Measurements from ENCODE around the gene CMTM8. TPM values are rescaled to one million over a fixed set of nuclear protein-coding genes. Genes with fewer than 3 reads are reported as not detected.

The CMTM8 gene
- total RNA-seq, 4 donors from 2014 or later: 4.8 to 18.3 (median 5.2) TPM

DNA sequence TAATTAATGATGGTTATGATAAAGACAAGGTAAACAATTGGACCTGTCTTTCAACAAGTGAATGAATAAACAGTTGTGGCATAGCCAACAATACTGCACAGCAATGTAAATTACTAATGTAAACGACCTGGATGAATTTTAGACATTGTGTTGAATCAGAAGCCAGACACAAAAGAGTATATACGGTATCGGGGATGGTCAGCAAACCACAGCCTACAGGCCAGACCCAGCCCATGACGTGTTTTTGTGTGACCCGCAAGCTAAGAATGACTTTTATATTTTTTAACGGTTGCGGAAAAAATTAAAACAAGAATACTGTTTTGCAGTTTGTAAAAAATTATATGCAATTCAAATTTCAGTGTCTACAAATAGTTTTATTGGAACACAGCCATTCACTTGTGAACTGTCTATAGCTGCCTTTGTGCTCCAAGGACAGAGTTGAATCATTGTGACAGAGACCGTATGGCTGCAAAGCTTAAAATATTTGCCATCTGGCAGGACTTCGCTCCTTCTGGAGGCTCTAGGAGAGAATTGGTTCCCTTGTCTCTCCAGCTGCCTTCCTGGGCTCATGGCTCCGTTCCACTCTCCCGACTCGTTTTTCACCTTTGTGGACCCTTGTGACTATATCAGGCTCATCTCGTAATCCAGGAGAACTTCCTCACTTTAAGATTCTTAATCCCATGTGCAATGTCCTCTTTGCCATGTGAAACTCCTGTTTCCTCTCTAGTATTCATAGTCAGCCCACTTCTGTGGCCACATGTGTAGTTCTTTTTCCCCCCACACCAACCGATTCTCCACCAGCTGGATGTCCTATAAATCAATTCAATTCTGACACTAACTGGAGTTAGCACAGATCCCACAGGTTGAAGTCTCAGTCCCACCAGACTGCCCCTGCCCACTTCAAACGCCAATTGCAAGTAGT is 72.7 kb downstream of the CMTM8 start:
- no peak for ATAC-seq (ENCODE audit: low FRiP score)
- TF ChIP-seq CTCF (IDR thresholded peaks at IDR 0.05): no peak
- DNase-seq (ENCODE audit: low spot score): no peak

GRCh38 chr3:32312251-32312650 is 73.8 kb downstream of the CMTM8 start:
- DNase-seq (ENCODE audit: low spot score): no peak
- no peak for ATAC-seq (ENCODE audit: low FRiP score)
- TF ChIP-seq CTCF (IDR thresholded peaks at IDR 0.05): no peak

GRCh38 chr3:32313169-32313568 is 74.7 kb downstream of the CMTM8 start:
- DNase-seq (ENCODE audit: low spot score): no peak
- no peak for TF ChIP-seq CTCF (IDR thresholded peaks at IDR 0.05)

GRCh38 chr3:32313723-32314473 is 75.4 kb downstream of the CMTM8 start:
- TF ChIP-seq CTCF (IDR thresholded peaks at IDR 0.05): no peak
- no peak for DNase-seq (ENCODE audit: low spot score)
- ATAC-seq (ENCODE audit: low FRiP score): no peak

More at GRCh38 chr3:32313169-32313568, 74.7 kb downstream of the CMTM8 start:
- no peak for ATAC-seq (ENCODE audit: low FRiP score)

GRCh38 chr3:32315441-32315840 is 77.0 kb downstream of the CMTM8 start:
- TF ChIP-seq CTCF (IDR thresholded peaks at IDR 0.05): no peak
- DNase-seq (ENCODE audit: low spot score) (no peak), ATAC-seq (ENCODE audit: low FRiP score) (no peak)

DNA sequence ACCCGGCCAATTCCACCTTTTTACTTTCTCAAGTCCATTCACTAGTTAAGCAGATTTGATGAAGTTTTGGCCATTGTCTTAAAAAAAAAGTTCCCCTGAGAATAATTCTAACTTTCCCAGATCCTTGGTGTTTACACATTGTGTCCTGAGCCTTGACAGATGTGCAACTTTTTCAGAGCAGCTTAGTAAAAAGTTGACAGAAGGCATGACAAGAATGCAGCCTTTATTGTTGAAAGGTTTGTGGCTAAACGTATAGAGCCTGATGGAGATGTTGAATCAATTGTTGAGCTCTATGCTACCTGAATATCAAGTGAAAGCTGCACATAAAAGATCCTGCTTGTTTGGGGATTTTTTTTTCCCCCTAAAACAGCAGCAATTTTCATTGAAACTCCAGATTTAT is 77.8 kb downstream of the CMTM8 start:
- ATAC-seq (ENCODE audit: low FRiP score): no peak
- TF ChIP-seq CTCF (IDR thresholded peaks at IDR 0.05): no peak
- no peak for DNase-seq (ENCODE audit: low spot score)

All from omental fat pad (tissue), 4 donors.